ENCODE measurements around the gene DENND1B. TPM values are rescaled to one million over a fixed set of nuclear protein-coding genes. Genes with fewer than 3 reads are reported as not detected.

Gene DENND1B
- total RNA-seq, 2 experiments from 2014 or later: 11.8 to 13.3 TPM

- H3K27ac Mint-ChIP-seq: no peak overlapping the region
- H3K4me3 Mint-ChIP-seq: no peak overlapping the region
- no peaks in the 10 kb centered on the region for H3K9me3 Mint-ChIP-seq
- H3K36me3 Mint-ChIP-seq: peaks cover 1% of the 10 kb centered on the region
- H3K4me1 Mint-ChIP-seq: peaks cover 4% of the 10 kb centered on the region
- H3K27me3 Mint-ChIP-seq: no peaks in the 10 kb centered on the region
- DNase-seq: no peak
These were observed 108.5 kb downstream of the DENND1B start for GRCh38 chr1:197666769-197667285.

GRCh38 chr1:197664391-197664790, 110.9 kb downstream of the DENND1B start:
- no peaks in the 10 kb centered on the region for H3K27me3 Mint-ChIP-seq
- no peak overlapping the region for H3K27ac Mint-ChIP-seq
- H3K4me1 Mint-ChIP-seq: peaks cover 6% of the 10 kb centered on the region
- H3K36me3 Mint-ChIP-seq: no peaks in the 10 kb centered on the region
- H3K4me3 Mint-ChIP-seq: no peak overlapping the region
- DNase-seq: no peak
- no peaks in the 10 kb centered on the region for H3K9me3 Mint-ChIP-seq

GRCh38 chr1:197663162-197663953, 111.9 kb downstream of the DENND1B start:
- Mint-ChIP-seq H3K27ac (no peak overlapping the region), H3K9me3 (no peaks in the 10 kb centered on the region), H3K4me3 (no peak overlapping the region), H3K36me3 (no peaks in the 10 kb centered on the region), H3K4me1 (peaks cover 7% of the 10 kb centered on the region), H3K27me3 (no peaks in the 10 kb centered on the region)
- DNase-seq: no peak

DNA sequence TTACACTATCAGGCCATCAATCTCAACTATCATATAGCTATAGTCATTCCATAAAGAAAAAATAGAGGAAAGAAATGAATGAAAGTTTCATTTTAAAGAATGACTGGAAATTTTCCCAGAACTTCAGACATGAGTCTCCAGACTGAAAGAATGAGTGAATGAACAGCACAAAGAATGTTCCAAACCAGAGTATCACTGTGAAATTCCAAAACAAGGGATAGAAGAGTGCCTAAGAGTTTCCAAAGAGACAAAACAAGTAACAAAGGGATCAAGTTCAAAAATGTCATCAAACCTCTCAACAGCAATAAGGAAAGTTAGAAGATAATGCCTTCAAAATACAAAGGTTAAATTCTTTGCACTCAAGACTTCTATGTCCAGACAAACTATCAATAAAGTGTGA, 114.9 kb downstream of the DENND1B start:
- no peak overlapping the region for H3K4me3 Mint-ChIP-seq
- H3K36me3 Mint-ChIP-seq: peaks cover 9% of the 10 kb centered on the region
- H3K27ac Mint-ChIP-seq: no peak overlapping the region
- no peaks in the 10 kb centered on the region for H3K9me3 Mint-ChIP-seq
- H3K27me3 Mint-ChIP-seq: no peaks in the 10 kb centered on the region
- H3K4me1 Mint-ChIP-seq: peaks cover 7% of the 10 kb centered on the region
- no peak for DNase-seq

- H3K36me3 Mint-ChIP-seq: peaks cover 9% of the 10 kb centered on the region
- H3K9me3 Mint-ChIP-seq: no peaks in the 10 kb centered on the region
- H3K27ac Mint-ChIP-seq: no peak overlapping the region
- DNase-seq: no peak
- peaks cover 7% of the 10 kb centered on the region for H3K4me1 Mint-ChIP-seq
- H3K27me3 Mint-ChIP-seq: no peaks in the 10 kb centered on the region
- no peak overlapping the region for H3K4me3 Mint-ChIP-seq
These were observed 116.1 kb downstream of the DENND1B start for GRCh38 chr1:197659171-197659570.

- Mint-ChIP-seq H3K27me3 (no peaks in the 10 kb centered on the region), H3K9me3 (peaks cover 2% of the 10 kb centered on the region), H3K36me3 (peaks cover 16% of the 10 kb centered on the region), H3K4me1 (peaks cover 10% of the 10 kb centered on the region), H3K27ac (no peak overlapping the region), H3K4me3 (no peak overlapping the region)
- no peak for DNase-seq
These were observed 126.1 kb downstream of the DENND1B start for GRCh38 chr1:197649188-197649587.

DNA sequence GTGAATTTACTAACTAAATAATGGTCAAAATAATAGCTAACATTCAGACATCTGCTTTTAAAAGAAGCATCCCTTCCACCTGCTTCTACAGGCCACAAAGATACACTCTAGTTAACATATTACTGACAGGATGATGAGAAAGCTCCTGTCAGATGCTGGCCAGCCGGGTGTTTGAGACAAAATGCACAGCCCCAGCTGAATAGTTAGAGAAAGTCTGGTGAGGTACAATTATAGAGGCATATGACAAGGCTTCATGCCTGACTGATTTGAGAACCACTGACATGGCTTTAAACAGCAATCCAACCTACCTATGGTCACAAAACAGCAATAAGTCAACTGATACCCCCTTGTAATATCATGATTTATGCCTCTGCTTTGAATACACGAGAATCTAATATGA, 137.0 kb downstream of the DENND1B start:
- Mint-ChIP-seq H3K27ac (no peak overlapping the region), H3K4me1 (peaks cover 3% of the 10 kb centered on the region), H3K9me3 (peaks cover 2% of the 10 kb centered on the region), H3K36me3 (peaks cover 17% of the 10 kb centered on the region), H3K4me3 (no peak overlapping the region), H3K27me3 (no peaks in the 10 kb centered on the region)
- DNase-seq: no peak

DNA sequence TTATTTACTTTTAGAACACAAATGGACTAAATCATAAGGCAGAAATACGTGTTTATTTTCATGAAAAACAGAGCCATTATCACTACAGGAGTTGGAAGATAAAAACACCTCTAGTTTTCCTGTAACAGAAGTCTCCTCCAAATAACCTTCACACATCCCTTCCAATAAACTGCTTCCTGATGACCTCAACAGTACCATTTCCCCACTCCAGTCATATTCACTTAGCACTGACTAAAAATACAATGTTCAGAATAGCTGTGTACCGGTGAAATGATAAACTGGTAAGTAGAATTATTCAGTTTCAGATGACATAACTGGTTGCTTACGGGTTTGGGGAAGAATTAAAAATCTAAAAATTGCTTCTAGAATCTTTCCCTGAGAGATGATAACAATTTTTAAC, 137.9 kb downstream of the DENND1B start:
- no peak overlapping the region for H3K4me3 Mint-ChIP-seq
- DNase-seq: no peak
- no peaks in the 10 kb centered on the region for H3K27me3 Mint-ChIP-seq
- peaks cover 3% of the 10 kb centered on the region for H3K4me1 Mint-ChIP-seq
- peaks cover 2% of the 10 kb centered on the region for H3K9me3 Mint-ChIP-seq
- H3K36me3 Mint-ChIP-seq: peaks cover 17% of the 10 kb centered on the region
- no peak overlapping the region for H3K27ac Mint-ChIP-seq

- peaks cover 21% of the 10 kb centered on the region for H3K36me3 Mint-ChIP-seq
- H3K4me1 Mint-ChIP-seq: peaks cover 3% of the 10 kb centered on the region
- H3K9me3 Mint-ChIP-seq: peaks cover 3% of the 10 kb centered on the region
- no peak overlapping the region for H3K27ac Mint-ChIP-seq
- no peaks in the 10 kb centered on the region for H3K27me3 Mint-ChIP-seq
- H3K4me3 Mint-ChIP-seq: no peak overlapping the region
- no peak for DNase-seq
These were observed 141.7 kb downstream of the DENND1B start for GRCh38 chr1:197633447-197634078.

GRCh38 chr1:197632651-197633050, 142.6 kb downstream of the DENND1B start:
- Mint-ChIP-seq H3K36me3 (peaks cover 28% of the 10 kb centered on the region), H3K4me3 (no peak overlapping the region), H3K9me3 (peaks cover 4% of the 10 kb centered on the region), H3K27ac (no peak overlapping the region), H3K4me1 (peaks cover 3% of the 10 kb centered on the region), H3K27me3 (no peaks in the 10 kb centered on the region)
- DNase-seq: no peak

DNA sequence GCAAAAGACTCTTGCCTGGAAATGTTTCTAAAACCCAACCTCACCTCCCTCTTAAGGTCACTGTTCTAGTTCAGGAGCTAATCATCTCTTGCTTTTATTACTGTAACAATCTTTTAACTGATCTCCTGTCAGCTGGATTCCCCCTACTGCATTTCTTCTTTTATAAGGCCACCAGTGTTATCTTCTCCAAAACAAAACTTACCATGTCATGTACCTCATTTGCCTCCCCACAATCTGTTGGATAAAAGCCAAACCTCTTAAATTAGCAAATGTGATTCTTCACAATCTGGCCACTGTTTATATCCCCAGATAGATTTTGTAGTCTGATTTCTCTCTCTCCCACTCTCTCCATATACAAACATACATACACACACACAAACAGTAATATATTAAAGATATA, 143.3 kb downstream of the DENND1B start:
- Mint-ChIP-seq H3K9me3 (peaks cover 5% of the 10 kb centered on the region), H3K36me3 (peaks cover 29% of the 10 kb centered on the region), H3K27ac (no peak overlapping the region), H3K4me1 (no peaks in the 10 kb centered on the region), H3K27me3 (no peaks in the 10 kb centered on the region), H3K4me3 (no peak overlapping the region)
- no peak for DNase-seq

- no peak overlapping the region for H3K4me3 Mint-ChIP-seq
- H3K27ac Mint-ChIP-seq: no peak overlapping the region
- DNase-seq: no peak
- H3K9me3 Mint-ChIP-seq: peaks cover 2% of the 10 kb centered on the region
- no peaks in the 10 kb centered on the region for H3K4me1 Mint-ChIP-seq
- H3K27me3 Mint-ChIP-seq: no peaks in the 10 kb centered on the region
- peaks cover 12% of the 10 kb centered on the region for H3K36me3 Mint-ChIP-seq
These were observed 152.9 kb downstream of the DENND1B start for GRCh38 chr1:197622371-197622770.

- no peak for DNase-seq
- H3K4me1 Mint-ChIP-seq: no peaks in the 10 kb centered on the region
- peaks cover 2% of the 10 kb centered on the region for H3K9me3 Mint-ChIP-seq
- no peak overlapping the region for H3K27ac Mint-ChIP-seq
- H3K27me3 Mint-ChIP-seq: no peaks in the 10 kb centered on the region
- H3K4me3 Mint-ChIP-seq: no peak overlapping the region
- peaks cover 12% of the 10 kb centered on the region for H3K36me3 Mint-ChIP-seq
These were observed 153.5 kb downstream of the DENND1B start for GRCh38 chr1:197621761-197622160.

DNA sequence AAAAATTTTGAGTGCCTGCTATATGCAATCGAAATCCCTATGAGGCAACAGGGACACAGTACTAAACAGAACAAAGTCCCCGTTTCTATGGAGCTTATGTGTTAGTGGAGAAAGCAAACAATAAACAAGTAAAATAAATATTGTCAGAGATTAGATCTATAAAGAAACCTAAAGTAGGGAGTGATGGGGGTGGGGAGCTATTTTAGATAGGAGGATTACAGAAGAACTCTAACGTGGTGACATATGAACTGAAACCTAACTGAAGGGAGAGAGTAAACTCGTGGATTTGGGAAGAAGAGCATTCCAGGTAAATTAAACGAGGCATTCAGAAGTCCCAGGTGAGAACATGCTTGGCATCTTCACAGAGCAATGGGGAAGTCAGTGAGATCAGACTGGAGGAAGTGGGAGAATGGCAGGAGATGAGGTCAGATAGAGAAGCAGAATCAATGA, 154.5 kb downstream of the DENND1B start:
- Mint-ChIP-seq H3K4me3 (no peak overlapping the region), H3K9me3 (no peaks in the 10 kb centered on the region), H3K4me1 (no peaks in the 10 kb centered on the region), H3K36me3 (peaks cover 6% of the 10 kb centered on the region), H3K27me3 (no peaks in the 10 kb centered on the region), H3K27ac (no peak overlapping the region)
- no peak for DNase-seq

DNA sequence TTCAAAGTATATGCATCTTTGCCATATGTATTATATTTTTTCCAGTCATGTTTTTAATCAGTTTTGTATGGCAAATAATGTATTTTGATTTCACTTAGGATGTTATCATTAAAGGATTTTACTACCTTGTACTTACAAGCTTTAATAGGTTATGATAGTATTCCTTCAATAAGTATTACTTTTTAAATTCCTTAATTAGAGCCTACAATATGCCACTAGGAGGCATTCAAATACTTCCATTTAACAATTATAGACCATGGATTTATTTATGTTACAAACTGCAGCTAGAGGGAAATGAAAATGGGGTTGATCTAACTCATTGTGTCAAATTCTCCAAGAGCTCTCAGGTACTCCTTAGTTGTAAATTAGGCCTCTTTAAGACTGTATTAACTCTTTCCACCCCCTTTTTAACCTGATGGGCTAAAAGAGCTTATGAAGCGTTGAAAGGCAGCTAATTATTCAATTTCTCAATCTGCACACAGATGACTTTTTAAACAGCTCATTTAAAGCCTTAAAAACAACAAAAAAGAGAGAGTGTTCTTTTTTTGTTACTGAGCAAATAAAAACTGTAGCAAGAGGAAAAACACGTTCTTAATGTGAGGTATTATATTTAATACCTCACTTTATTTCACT, 156.2 kb downstream of the DENND1B start:
- DNase-seq: no peak
- Mint-ChIP-seq H3K36me3 (no peaks in the 10 kb centered on the region), H3K9me3 (no peaks in the 10 kb centered on the region), H3K4me1 (no peaks in the 10 kb centered on the region), H3K4me3 (no peak overlapping the region), H3K27ac (no peak overlapping the region), H3K27me3 (no peaks in the 10 kb centered on the region)
